HCT116 (cell line): ENCODE data around the gene SYNC. TPM values are rescaled to one million over a fixed set of nuclear protein-coding genes. Genes with fewer than 3 reads are reported as not detected.

Experiments used
- ATAC-seq: fragments of 200-7000 bp; cut with Tn5 transposase; 2 replicates; pipeline ENCODE4 v1.9.1; 2020; ENCODE audit warnings: mild to moderate bottlenecking, moderate library complexity
- BruUV-seq: library from RNA; stranded (reverse); fragments of 400-500 nt; replicated peaks from 2 replicates; lab custom pipeline; 2021; lab: Mats Ljungman, UMichigan
- CTCF ChIA-PET: fragments of 300-600 bp; sonication (Branson Sonifier 250); formaldehyde crosslinking; loops from one replicate; lab custom pipeline; 2021; ENCODE audit warnings: antibody characterized with exemption; lab: Charles Lee
- POLR2A ChIA-PET: fragments of 300-600, 350-600 bp; sonication (Branson Sonifier 250); formaldehyde crosslinking; loops from one replicate; lab custom pipeline; 2021; ENCODE audit warnings: antibody characterized with exemption; lab: Charles Lee
- RAD21 ChIA-PET, 2 experiments: fragments of 300-600 bp; sonication (Branson Sonifier 250); formaldehyde crosslinking; loops; one replicate each; lab custom pipeline; 2023; ENCODE audit warnings: low total read pairs in 2 of 2; ENCODE audit not compliant: uncharacterized antibody in 2 of 2, unreplicated experiment in 2 of 2, low non-redundant PET in 1 of 2; lab: Charles Lee
- DNase-seq: peaks from one replicate; pipeline ENCODE4 v3.0.0-alpha.2; 2010; ENCODE audit warnings: low read depth, low spot score
- H2AFZ ChIP-seq: fragments of 200-600 bp; shearing (Covaris generic), sonication (generic); 2 replicates; pipeline ENCODE4 v1.6.1; 2017; ENCODE audit warnings: low read depth, mixed run types, mixed read lengths, antibody characterized with exemption, low read length; ENCODE audit not compliant: poor library complexity, severe bottlenecking
- H3K27ac ChIP-seq: 2 replicates; pipeline ENCODE4 v1.5.1; 2012; ENCODE audit warnings: low read depth, low read length
- H3K27me3 ChIP-seq: fragments of 200-600 bp; sonication (generic); 2 replicates; pipeline ENCODE4 v1.6.1; 2016; ENCODE audit warnings: mixed run types, low read length, mixed read lengths; ENCODE audit not compliant: insufficient read depth
- H3K36me3 ChIP-seq, 2 experiments: fragments of 200-500 bp in 1 of 2; fragments of 200-600 bp in 1 of 2; sonication (Bioruptor generic) in 1 of 2; sonication (generic) in 1 of 2; 2 replicates each; pipeline versions ENCODE4 v1.5.1 to v1.6.1; 2014 to 2016; ENCODE audit warnings: low read length in 2 of 2, inconsistent platforms in 1 of 2, mixed read lengths in 1 of 2, mixed run types in 1 of 2; ENCODE audit not compliant: insufficient read depth in 2 of 2, control insufficient read depth in 1 of 2
- H3K4me1 ChIP-seq, 2 experiments: fragments of 200-600 bp in 1 of 2; sonication (generic) in 1 of 2; 2 replicates each; pipeline versions ENCODE4 v1.5.1 to v1.6.1; 2012 to 2017; ENCODE audit warnings: low read length in 2 of 2, inconsistent platforms in 1 of 2, mild to moderate bottlenecking in 1 of 2, mixed read lengths in 1 of 2, mixed run types in 1 of 2, moderate library complexity in 1 of 2; ENCODE audit not compliant: insufficient read depth in 2 of 2, control insufficient read depth in 1 of 2
- H3K4me2 ChIP-seq: fragments of 200-600 bp; sonication (generic); 2 replicates; pipeline ENCODE4 v1.6.1; 2017; ENCODE audit warnings: mixed run types, low read length, mixed read lengths
- H3K4me3 ChIP-seq, 2 experiments: fragments of 200-600 bp in 1 of 2; sonication (generic) in 1 of 2; replicated peaks in 1 of 2; 2 replicates each; pipeline ENCODE4 v1.5.1; 2011 to 2016; ENCODE audit warnings: low read length in 2 of 2, control low read depth in 1 of 2, low read depth in 1 of 2, mild to moderate bottlenecking in 1 of 2, mixed read lengths in 1 of 2, mixed run types in 1 of 2
- H3K79me2 ChIP-seq: fragments of 200-600 bp; sonication (generic); 2 replicates; pipeline ENCODE4 v1.6.1; 2017; ENCODE audit warnings: mild to moderate bottlenecking, mixed run types, low read length, moderate library complexity, mixed read lengths; ENCODE audit not compliant: insufficient read depth
- H3K9ac ChIP-seq: fragments of 200-600 bp; sonication (generic); 2 replicates; pipeline ENCODE4 v1.6.1; 2016; ENCODE audit warnings: low read length, mixed read lengths
- H3K9me2 ChIP-seq: fragments of 200-600 bp; sonication (generic), shearing (Covaris generic); 2 replicates; pipeline ENCODE4 v1.6.1; 2017; ENCODE audit warnings: mixed run types, mild to moderate bottlenecking, moderate library complexity; ENCODE audit not compliant: insufficient read depth
- H3K9me3 ChIP-seq, 2 experiments: fragments of 200-500 bp in 1 of 2; fragments of 200-600 bp in 1 of 2; sonication (Bioruptor generic) in 1 of 2; sonication (generic) in 1 of 2; 2 replicates each; pipeline ENCODE4 v1.6.1; 2014 to 2017; ENCODE audit warnings: low read length in 2 of 2, mixed read lengths in 2 of 2, inconsistent platforms in 1 of 2, low read depth in 1 of 2, mild to moderate bottlenecking in 1 of 2, mixed run types in 1 of 2, moderate library complexity in 1 of 2; ENCODE audit not compliant: control insufficient read depth in 1 of 2, insufficient read depth in 1 of 2
- H4K20me1 ChIP-seq: fragments of 200-600 bp; sonication (generic), shearing (Covaris generic); 2 replicates; pipeline ENCODE4 v1.6.1; 2017; ENCODE audit warnings: mixed run types, mild to moderate bottlenecking, moderate library complexity; ENCODE audit not compliant: insufficient read depth
- CBX3 ChIP-seq: IDR thresholded peaks from 2 replicates; pipeline ENCODE4 v1.6.1; 2012; ENCODE audit warnings: low read depth
- CEBPB ChIP-seq: IDR thresholded peaks from 2 replicates; pipeline ENCODE4 v1.6.1; 2012; ENCODE audit warnings: low read depth
- CTCF ChIP-seq, 3 experiments: fragments of 200-600 bp in 1 of 3; sonication (generic) in 1 of 3; IDR thresholded peaks in 2 of 3; conservative IDR thresholded peaks in 1 of 3; 2 replicates each; pipeline ENCODE4 v1.5.1; 2012 to 2017; ENCODE audit warnings: low read depth in 2 of 3, low read length in 2 of 3, antibody characterized with exemption in 1 of 3, borderline replicate concordance in 1 of 3, control low read depth in 1 of 3, mild to moderate bottlenecking in 1 of 3, mixed read lengths in 1 of 3, mixed run types in 1 of 3, moderate library complexity in 1 of 3; ENCODE audit not compliant: insufficient read depth in 1 of 3
- ELF1 ChIP-seq: IDR thresholded peaks from 2 replicates; pipeline ENCODE4 v1.6.1; 2012; ENCODE audit warnings: low read depth, borderline replicate concordance
- EZH2 ChIP-seq: fragments of 200-600 bp; sonication (generic); IDR thresholded peaks from 2 replicates; pipeline ENCODE4 v1.6.1; 2017; ENCODE audit warnings: antibody characterized with exemption, mixed run types
- MAX ChIP-seq: IDR thresholded peaks from 2 replicates; pipeline ENCODE4 v1.6.1; 2012
- RAD21 ChIP-seq: IDR thresholded peaks from 2 replicates; pipeline ENCODE4 v1.6.1; 2012; ENCODE audit warnings: low read depth, mild to moderate bottlenecking
- SIN3A ChIP-seq: IDR thresholded peaks from 2 replicates; pipeline ENCODE4 v1.6.1; 2012; ENCODE audit warnings: low read depth
- intact Hi-C: fragments of 100-400 bp; cut with micrococcal nuclease; formaldehyde crosslinking; loops from 2 replicates; pipeline ENCODE4 v1.10.0; 2022
- total RNA-seq: library from RNA; stranded (reverse); gene quantifications from one replicate; pipeline ENCODE4 v1.2.1, GENCODE V29; 2021; ENCODE audit not compliant: unreplicated experiment

The SYNC gene
- total RNA-seq, 1 experiment from 2014 or later: 1.3 TPM

DNA sequence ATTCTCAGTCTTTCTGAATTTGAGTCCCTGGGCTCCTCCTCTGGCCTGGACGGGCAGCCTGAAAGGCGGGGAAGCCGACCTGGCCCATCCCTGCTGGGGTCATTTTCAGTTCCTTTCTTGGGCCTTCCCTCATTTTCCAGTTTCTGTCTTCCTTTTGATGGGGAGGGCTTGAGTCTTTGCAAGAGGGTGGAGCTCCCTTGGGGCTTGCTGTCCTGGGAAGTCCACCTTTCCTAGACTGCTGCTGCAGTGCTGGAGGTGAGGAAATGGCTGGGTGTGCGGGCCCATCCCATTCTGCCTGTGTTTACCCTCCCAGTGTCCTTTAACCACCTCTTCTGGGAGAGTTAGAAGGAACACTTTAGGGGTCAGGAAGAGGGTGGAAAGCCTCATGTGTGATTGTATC is 40.4 kb upstream of the SYNC start:
- peaks cover 0 to 6% of the 10 kb centered on the region in 2 experiments; a peak in 1 of 4 replicates for H3K36me3 ChIP-seq
- H3K27me3 ChIP-seq: no peaks in the 10 kb centered on the region
- no peak overlapping the region for H2AFZ ChIP-seq
- peak overlapping the region; percentile 93 for H3K9ac ChIP-seq
- no peak for TF ChIP-seq CBX3
- no peak for TF ChIP-seq EZH2
- TF ChIP-seq CTCF (IDR thresholded peaks at IDR 0.05 in 2 of 3, conservative IDR thresholded peaks at IDR 0.05 in 1 of 3; ENCODE audit: borderline replicate concordance in 1 of 3, insufficient read depth in 1 of 3, low read depth in 2 of 3, low read length in 2 of 3): no peak
- TF ChIP-seq RAD21: no peak
- no peak for TF ChIP-seq SIN3A
- no peak for TF ChIP-seq ELF1
- no peak for TF ChIP-seq MAX
- no peak for TF ChIP-seq CEBPB
- no peaks in the 10 kb centered on the region for H4K20me1 ChIP-seq
- peak overlapping the region; percentile 81 to 89 for H3K4me3 ChIP-seq
- intact Hi-C loops: no loop called here
- H3K27ac ChIP-seq: peak overlapping the region; percentile 90
- ATAC-seq: peak; percentile 28
- no peaks in the 10 kb centered on the region for H3K9me2 ChIP-seq
- no peaks in the 10 kb centered on the region for H3K9me3 ChIP-seq
- ChIA-PET RAD21 (interaction anchor here in 1 of 2 experiments (1.2 kb wide), 1 partner anchor 18 kb away, joined by 5 read pairs; no protein-coding TSS in a partner anchor), POLR2A (no interaction called here), CTCF (no interaction called here)
- no peak for DNase-seq
- TSS peak; percentile 31 for BruUV-seq
- H3K79me2 ChIP-seq: peaks cover 42% of the 10 kb centered on the region
- peak overlapping the region; percentile 99 for H3K4me2 ChIP-seq
- H3K4me1 ChIP-seq: peaks cover 48 to 58% of the 10 kb centered on the region in 2 experiments
